OCI-LY7 (cell line): ENCODE measurements around the gene KIF13A.

Source experiments
- CTCF ChIP-seq: fragments of 200-600 bp; sonication (generic); conservative IDR thresholded peaks from 2 replicates; pipeline ENCODE4 v1.5.1; 2014; ENCODE audit warnings: mild to moderate bottlenecking, antibody characterized with exemption, low read length, moderate library complexity, mixed read lengths
- EZH2phosphoT487 ChIP-seq: fragments of 200-600 bp; sonication (generic); IDR thresholded peaks from 2 replicates; pipeline ENCODE4 v1.6.1; 2018; ENCODE audit warnings: low read depth, borderline replicate concordance, mild to moderate bottlenecking, mixed run types, antibody characterized with exemption, low read length, moderate library complexity, mixed read lengths

- TF ChIP-seq CTCF = no peak
- no peak for TF ChIP-seq EZH2phosphoT487
Measured at GRCh38 chr6:17964633-17965032, 22.8 kb downstream of the KIF13A start.
